ENCODE measurements around the gene DCAF12.

DNA sequence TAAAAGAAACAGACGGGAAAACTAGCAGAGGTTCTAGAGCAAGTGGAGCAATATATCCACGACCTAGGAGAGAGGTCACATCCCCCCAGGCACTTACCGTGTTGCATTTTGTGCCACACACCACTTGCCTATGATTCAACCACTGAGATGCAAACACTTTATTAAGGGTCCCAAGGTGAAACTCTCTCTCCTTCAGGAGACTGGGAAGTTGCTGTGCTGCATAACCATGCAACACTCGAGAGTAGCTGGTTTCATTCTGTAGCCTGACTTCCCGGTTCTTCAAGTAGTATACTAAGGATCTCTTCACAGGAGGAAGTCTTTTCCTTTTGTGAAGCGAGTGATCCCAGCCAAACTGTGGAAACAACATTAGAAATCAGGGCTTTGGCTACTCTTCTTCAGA lies 1.6 kb downstream of the DCAF12 start:
- TF ChIP-seq EZH2 (IDR thresholded peaks at IDR 0.05; ENCODE audit: borderline replicate concordance, insufficient read depth, low read length, poor library complexity, severe bottlenecking) (no peak), RAD21 (conservative IDR thresholded peaks at IDR 0.05) (no peak), REST (IDR thresholded peaks at IDR 0.05; ENCODE audit: borderline replicate concordance) (no peak), MXI1 (conservative IDR thresholded peaks at IDR 0.05; ENCODE audit: poor library complexity, severe bottlenecking) (no peak), TAF1 (IDR thresholded peaks at IDR 0.05; ENCODE audit: low read depth) (no peak), POLR2AphosphoS5 (IDR thresholded peaks at IDR 0.05) (no peak)
- TF ChIP-seq, protein P1, sequence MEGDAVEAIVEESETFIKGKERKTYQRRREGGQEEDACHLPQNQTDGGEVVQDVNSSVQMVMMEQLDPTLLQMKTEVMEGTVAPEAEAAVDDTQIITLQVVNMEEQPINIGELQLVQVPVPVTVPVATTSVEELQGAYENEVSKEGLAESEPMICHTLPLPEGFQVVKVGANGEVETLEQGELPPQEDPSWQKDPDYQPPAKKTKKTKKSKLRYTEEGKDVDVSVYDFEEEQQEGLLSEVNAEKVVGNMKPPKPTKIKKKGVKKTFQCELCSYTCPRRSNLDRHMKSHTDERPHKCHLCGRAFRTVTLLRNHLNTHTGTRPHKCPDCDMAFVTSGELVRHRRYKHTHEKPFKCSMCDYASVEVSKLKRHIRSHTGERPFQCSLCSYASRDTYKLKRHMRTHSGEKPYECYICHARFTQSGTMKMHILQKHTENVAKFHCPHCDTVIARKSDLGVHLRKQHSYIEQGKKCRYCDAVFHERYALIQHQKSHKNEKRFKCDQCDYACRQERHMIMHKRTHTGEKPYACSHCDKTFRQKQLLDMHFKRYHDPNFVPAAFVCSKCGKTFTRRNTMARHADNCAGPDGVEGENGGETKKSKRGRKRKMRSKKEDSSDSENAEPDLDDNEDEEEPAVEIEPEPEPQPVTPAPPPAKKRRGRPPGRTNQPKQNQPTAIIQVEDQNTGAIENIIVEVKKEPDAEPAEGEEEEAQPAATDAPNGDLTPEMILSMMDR (IDR thresholded peaks at IDR 0.05; ENCODE audit: poor library complexity, severe bottlenecking) = no peak

Measured in neural cell (in vitro differentiated cells).